Karpas-422 (cell line): Measurements from ENCODE around the gene RBBP4. TPM values are rescaled to one million over a fixed set of nuclear protein-coding genes. Genes with fewer than 3 reads are reported as not detected.
"Not testable (repeated sequence)": the region's sequence is repeated elsewhere in the genome, so short reads cannot be mapped to it uniquely, and the experiment has no call there.

Source experiments
- DNase-seq: peaks from one replicate; pipeline ENCODE4 v3.0.0-alpha.2; 2015
- H2AFZ ChIP-seq: fragments of 200-600 bp; sonication (generic); 2 replicates; pipeline ENCODE4 v1.6.1; 2014; ENCODE audit warnings: antibody characterized with exemption, low read length, mixed read lengths
- H3K27ac ChIP-seq: fragments of 200-600 bp; sonication (generic); 2 replicates; pipeline ENCODE4 v1.5.1; 2014; ENCODE audit warnings: mild to moderate bottlenecking, low read length, moderate library complexity
- H3K27me3 ChIP-seq: fragments of 200-600 bp; sonication (generic); 2 replicates; pipeline ENCODE4 v1.6.1; 2014; ENCODE audit warnings: low read length, mixed read lengths
- H3K36me3 ChIP-seq: fragments of 200-600 bp; sonication (generic); 2 replicates; pipeline ENCODE4 v1.6.1; 2014; ENCODE audit warnings: low read length, mixed read lengths; ENCODE audit not compliant: insufficient read depth
- H3K4me1 ChIP-seq: fragments of 200-600 bp; sonication (generic); 2 replicates; pipeline ENCODE4 v1.6.1; 2014; ENCODE audit warnings: mild to moderate bottlenecking, low read length, mixed read lengths
- H3K4me2 ChIP-seq: fragments of 200-600 bp; sonication (generic); 2 replicates; pipeline ENCODE4 v1.6.1; 2014; ENCODE audit warnings: low read length, low read depth, mild to moderate bottlenecking; ENCODE audit not compliant: poor library complexity, severe bottlenecking
- H3K4me3 ChIP-seq: fragments of 200-600 bp; sonication (generic); 2 replicates; pipeline ENCODE4 v1.5.1; 2014; ENCODE audit warnings: mild to moderate bottlenecking, antibody characterized with exemption, low read length, mixed read lengths
- H3K79me2 ChIP-seq: fragments of 200-600 bp; sonication (generic); 2 replicates; pipeline ENCODE4 v1.6.1; 2014; ENCODE audit warnings: mild to moderate bottlenecking, low read length, mixed read lengths
- H3K9ac ChIP-seq: fragments of 200-600 bp; sonication (generic); 2 replicates; pipeline ENCODE4 v1.6.0; 2014; ENCODE audit warnings: low read length
- H3K9me2 ChIP-seq: fragments of 200-600 bp; sonication (generic), shearing (Covaris generic); replicated peaks from 2 replicates; pipeline ENCODE4 v1.6.0; 2014; ENCODE audit warnings: mild to moderate bottlenecking, low read length, moderate library complexity; ENCODE audit not compliant: insufficient read depth
- H3K9me3 ChIP-seq: fragments of 300-700, 200-600 bp; sonication (generic); 2 replicates; pipeline ENCODE4 v1.6.1; 2014; ENCODE audit warnings: low read length, mixed read lengths
- H4K20me1 ChIP-seq: fragments of 200-600 bp; sonication (generic); 2 replicates; pipeline ENCODE4 v1.6.1; 2014; ENCODE audit warnings: mild to moderate bottlenecking, antibody characterized with exemption, low read length, low read depth; ENCODE audit not compliant: insufficient read depth
- total RNA-seq: library from RNA; depleted of rRNA; stranded (reverse); fragments of >200 nt; shearing (Covaris generic); gene quantifications from 2 replicates; pipeline ENCODE4 v1.2.3, GENCODE V29; 2014; ENCODE audit warnings: low replicate concordance

The RBBP4 gene
- total RNA-seq, 1 experiment from 2014 or later, result 258 TPM

DNA sequence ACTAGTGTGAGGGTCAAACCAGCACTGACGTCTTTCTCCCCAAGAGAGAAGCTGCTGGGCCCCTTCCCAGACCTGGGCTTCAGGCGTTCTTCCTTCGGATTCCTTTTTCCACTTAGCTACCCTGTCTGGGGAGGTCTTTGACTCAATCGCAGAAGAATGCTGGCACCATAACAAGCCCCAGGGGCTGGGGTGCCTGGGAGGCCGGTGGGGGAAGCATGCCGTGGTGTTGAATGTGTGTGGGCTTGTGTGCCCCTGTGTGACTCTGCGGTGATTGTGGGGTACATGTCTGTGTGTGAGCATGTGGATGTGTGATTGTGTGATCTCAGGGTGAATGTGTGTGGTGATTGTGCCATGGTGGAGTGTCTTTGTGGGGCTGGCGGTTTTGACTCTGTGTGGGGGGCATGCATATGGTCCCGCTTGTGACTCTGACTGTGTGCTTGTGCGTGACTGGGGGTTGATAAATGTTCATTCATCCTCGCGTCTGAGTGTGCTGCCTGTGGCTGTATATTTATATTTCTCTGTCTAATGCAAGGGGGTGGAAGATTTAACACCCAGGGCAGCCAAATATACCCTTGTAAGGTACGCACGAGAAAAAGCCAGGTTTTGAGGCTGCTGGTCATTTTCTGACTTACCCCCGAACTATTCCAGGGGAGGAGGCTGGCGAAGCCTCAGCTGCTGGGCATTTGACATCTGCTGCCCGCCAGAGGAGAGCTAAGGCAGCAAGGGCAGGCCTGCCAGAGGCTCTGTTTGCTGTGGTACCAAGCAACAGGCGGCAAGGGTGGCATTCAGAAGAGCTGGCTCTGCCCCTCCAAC is 52.7 kb downstream of the RBBP4 start:
- no peaks in the 10 kb centered on the region for H3K36me3 ChIP-seq
- no peak overlapping the region for H3K27ac ChIP-seq
- no peaks in the 10 kb centered on the region for H3K9me2 ChIP-seq
- H3K9ac ChIP-seq, result no peak overlapping the region
- H2AFZ ChIP-seq, result no peak overlapping the region
- H3K79me2 ChIP-seq, result no peaks in the 10 kb centered on the region
- H3K4me3 ChIP-seq, result no peak overlapping the region
- H4K20me1 ChIP-seq, result no peaks in the 10 kb centered on the region
- peaks cover 4% of the 10 kb centered on the region for H3K4me1 ChIP-seq
- no peaks in the 10 kb centered on the region for H3K9me3 ChIP-seq
- H3K27me3 ChIP-seq, result no peaks in the 10 kb centered on the region
- peak; percentile 19 for DNase-seq
- H3K4me2 ChIP-seq, result no peak overlapping the region

DNA sequence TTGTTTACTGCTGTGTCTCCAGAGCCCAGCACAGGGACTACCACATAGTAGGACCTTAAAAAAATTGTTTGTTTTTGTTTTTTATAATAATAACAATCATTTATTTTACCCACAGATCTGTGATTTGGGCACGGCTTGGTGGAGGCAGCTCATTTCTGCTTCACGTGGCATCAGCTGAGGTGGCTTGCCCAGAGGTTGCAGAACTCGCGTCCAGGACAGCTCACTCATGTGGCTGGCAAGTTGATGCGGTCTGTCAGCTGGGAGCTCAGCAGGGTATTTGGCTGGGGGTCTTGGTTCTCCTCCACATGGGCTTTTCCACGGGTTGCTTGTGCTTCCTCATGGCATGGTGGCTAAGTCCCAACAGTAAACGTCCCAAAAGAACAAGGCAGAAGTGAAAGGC is 54.5 kb downstream of the RBBP4 start:
- no peak overlapping the region for H3K27ac ChIP-seq
- no peak overlapping the region for H3K4me3 ChIP-seq
- H3K9ac ChIP-seq, result no peak overlapping the region
- no peaks in the 10 kb centered on the region for H3K36me3 ChIP-seq
- H3K4me2 ChIP-seq, result no peak overlapping the region
- H3K4me1 ChIP-seq, result peaks cover 4% of the 10 kb centered on the region
- no peak overlapping the region for H2AFZ ChIP-seq
- no peaks in the 10 kb centered on the region for H4K20me1 ChIP-seq
- H3K79me2 ChIP-seq, result no peaks in the 10 kb centered on the region
- H3K9me2 ChIP-seq, result no peaks in the 10 kb centered on the region
- H3K9me3 ChIP-seq, result no peaks in the 10 kb centered on the region
- H3K27me3 ChIP-seq, result no peaks in the 10 kb centered on the region
- no peak for DNase-seq

DNA sequence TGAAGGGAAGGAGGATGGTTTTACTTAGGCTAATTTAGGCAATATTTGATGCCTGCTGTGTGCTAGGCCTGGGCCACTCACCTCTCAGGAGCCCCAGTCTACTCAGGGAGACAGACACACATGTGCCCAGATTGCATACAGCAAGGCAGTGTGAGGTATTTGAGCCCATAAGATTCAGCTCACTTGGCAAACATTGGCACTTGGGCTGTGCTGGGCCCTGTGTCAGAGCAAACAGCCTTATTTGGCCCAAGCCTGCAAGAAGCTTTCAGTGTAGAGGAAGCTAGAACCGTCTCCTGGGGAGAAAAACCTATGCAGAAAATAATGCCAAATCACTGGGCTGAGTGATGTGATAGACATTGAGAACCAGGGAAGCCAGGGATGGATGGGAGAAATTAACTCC is 55.5 kb downstream of the RBBP4 start:
- Histone ChIP-seq H3K9me3 (no peaks in the 10 kb centered on the region), H2AFZ (no peak overlapping the region), H3K4me2 (no peak overlapping the region), H3K27me3 (no peaks in the 10 kb centered on the region), H3K9me2 (no peaks in the 10 kb centered on the region), H3K36me3 (no peaks in the 10 kb centered on the region), H3K4me1 (peaks cover 4% of the 10 kb centered on the region), H4K20me1 (no peaks in the 10 kb centered on the region), H3K9ac (no peak overlapping the region), H3K79me2 (no peaks in the 10 kb centered on the region), H3K27ac (no peak overlapping the region), H3K4me3 (no peak overlapping the region)
- DNase-seq, result peak; percentile 34

- Histone ChIP-seq H3K9ac (no peak overlapping the region), H2AFZ (no peak overlapping the region), H3K9me3 (no peaks in the 10 kb centered on the region), H3K36me3 (no peaks in the 10 kb centered on the region), H3K9me2 (no peaks in the 10 kb centered on the region), H4K20me1 (no peaks in the 10 kb centered on the region), H3K27me3 (no peaks in the 10 kb centered on the region), H3K4me1 (peaks cover 7% of the 10 kb centered on the region), H3K4me2 (no peak overlapping the region), H3K27ac (no peak overlapping the region), H3K4me3 (no peak overlapping the region), H3K79me2 (no peaks in the 10 kb centered on the region)
- DNase-seq, result no peak
Measured at GRCh38 chr1:32709075-32709474, 58.1 kb downstream of the RBBP4 start.

GRCh38 chr1:32709476-32709875 is 58.5 kb downstream of the RBBP4 start:
- H3K27ac ChIP-seq, result no peak overlapping the region
- H3K4me1 ChIP-seq, result peaks cover 7% of the 10 kb centered on the region
- no peak overlapping the region for H3K9ac ChIP-seq
- no peaks in the 10 kb centered on the region for H4K20me1 ChIP-seq
- H3K4me2 ChIP-seq, result no peak overlapping the region
- no peaks in the 10 kb centered on the region for H3K9me3 ChIP-seq
- no peaks in the 10 kb centered on the region for H3K27me3 ChIP-seq
- H3K9me2 ChIP-seq, result no peaks in the 10 kb centered on the region
- no peak overlapping the region for H2AFZ ChIP-seq
- no peak overlapping the region for H3K4me3 ChIP-seq
- no peak for DNase-seq
- no peaks in the 10 kb centered on the region for H3K36me3 ChIP-seq
- H3K79me2 ChIP-seq, result no peaks in the 10 kb centered on the region

DNA sequence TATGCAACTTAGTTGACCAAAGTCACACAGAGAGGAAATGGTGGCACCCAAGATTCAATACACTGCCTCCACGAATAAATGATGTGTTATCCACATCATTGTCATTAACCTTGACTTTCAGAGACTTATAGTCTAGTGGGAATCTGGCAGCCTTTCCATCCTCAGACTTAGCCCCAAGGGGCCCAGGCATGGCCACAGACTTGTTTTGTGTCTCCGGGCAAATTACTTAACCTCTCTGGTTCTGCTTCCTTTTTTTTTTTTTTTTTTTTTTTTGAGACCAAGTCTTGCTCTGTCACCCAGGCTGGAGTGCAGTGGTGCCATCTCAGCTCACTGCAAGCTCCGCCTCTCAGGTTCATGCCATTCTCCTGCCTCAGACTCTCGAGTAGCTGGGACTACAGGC is 60.2 kb downstream of the RBBP4 start:
- not testable (repeated sequence) for H4K20me1 ChIP-seq, H3K4me1 ChIP-seq, H3K79me2 ChIP-seq, H3K36me3 ChIP-seq, H3K9ac ChIP-seq, H3K4me3 ChIP-seq, H3K4me2 ChIP-seq, H3K27ac ChIP-seq, H3K27me3 ChIP-seq, H3K9me2 ChIP-seq, DNase-seq, H3K9me3 ChIP-seq, H2AFZ ChIP-seq

DNA sequence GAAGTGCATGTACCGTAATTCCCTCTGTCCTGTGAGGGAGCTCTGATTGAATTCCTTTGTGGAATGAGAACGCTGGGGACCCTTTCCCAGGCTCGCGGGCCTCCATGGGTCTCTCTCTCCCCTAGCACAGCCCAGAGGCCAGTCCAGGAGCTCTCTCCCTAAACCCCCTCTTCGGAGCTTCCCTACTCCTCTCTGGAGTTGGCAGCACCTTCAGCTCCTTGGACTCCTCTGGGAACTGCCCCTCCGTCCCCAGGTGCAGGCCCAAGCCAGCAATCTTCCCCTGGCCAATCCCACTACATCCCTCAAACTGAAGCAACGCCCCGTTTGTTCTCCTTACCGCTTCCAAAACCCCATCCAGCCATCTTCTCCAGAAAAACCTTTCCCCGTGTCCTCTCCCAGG is 62.1 kb downstream of the RBBP4 start:
- no peak overlapping the region for H3K4me3 ChIP-seq
- H3K27ac ChIP-seq, result no peak overlapping the region
- H3K36me3 ChIP-seq, result no peaks in the 10 kb centered on the region
- no peak for DNase-seq
- no peaks in the 10 kb centered on the region for H4K20me1 ChIP-seq
- no peak overlapping the region for H3K4me2 ChIP-seq
- no peaks in the 10 kb centered on the region for H3K79me2 ChIP-seq
- H3K27me3 ChIP-seq, result no peaks in the 10 kb centered on the region
- H3K4me1 ChIP-seq, result peaks cover 12% of the 10 kb centered on the region
- no peaks in the 10 kb centered on the region for H3K9me2 ChIP-seq
- no peaks in the 10 kb centered on the region for H3K9me3 ChIP-seq
- H2AFZ ChIP-seq, result no peak overlapping the region
- no peak overlapping the region for H3K9ac ChIP-seq

- Histone ChIP-seq H3K36me3 (no peaks in the 10 kb centered on the region), H3K9me2 (no peaks in the 10 kb centered on the region), H3K79me2 (no peaks in the 10 kb centered on the region), H4K20me1 (no peaks in the 10 kb centered on the region), H3K4me1 (peaks cover 12% of the 10 kb centered on the region), H3K4me3 (no peak overlapping the region), H3K27ac (no peak overlapping the region), H3K4me2 (no peak overlapping the region), H2AFZ (no peak overlapping the region), H3K9me3 (no peaks in the 10 kb centered on the region), H3K9ac (no peak overlapping the region), H3K27me3 (no peaks in the 10 kb centered on the region)
- DNase-seq, result no peak
Measured at GRCh38 chr1:32714277-32714676, 63.3 kb downstream of the RBBP4 start.
